K562 (cell line): ENCODE data around the gene RBPMS2. TPM values are rescaled to one million over a fixed set of nuclear protein-coding genes. Genes with fewer than 3 reads are reported as not detected.

ENCODE experiments used
- TRIM24 ChIP-seq, 2 experiments: fragments of 450-650 bp; IDR thresholded peaks; 2 replicates each; pipeline ENCODE4 v1.6.1; 2016
- ZBTB1 ChIP-seq: sonication (generic); formaldehyde crosslinking; IDR thresholded peaks from 2 replicates; pipeline ENCODE4 v1.8.1; 2023; ENCODE audit warnings: missing genetic modification reagents, low read depth, mild to moderate bottlenecking, borderline replicate concordance
- ZNF133 ChIP-seq: fragments of 250-450 bp; sonication (Bioruptor Pico); IDR thresholded peaks from 2 replicates; pipeline ENCODE4 v1.4.0; 2020; ENCODE audit warnings: mild to moderate bottlenecking
- polyA plus RNA-seq, 8 experiments: library from polyadenylated mRNA; depleted of rRNA in 4 of 8; stranded (reverse) in 5 of 8; unstranded in 3 of 8; fragments of >200 nt; fragmentation: Nextera tagmentation in 2 of 8; fragmentation: Illumina TruSeq in 1 of 8; extraction: Ambion mirVana in 2 of 8; extraction: Trizol in 1 of 8; gene quantifications; 2 replicates each; pipeline versions ENCODE4 v1.2.1 to v1.2.3, GENCODE V29; 2011 to 2014; ENCODE audit warnings: inconsistent platforms in 1 of 8, missing spikeins in 1 of 8
- total RNA-seq, 7 experiments: library from RNA; depleted of rRNA in 6 of 7; stranded (reverse); fragments of >200 nt in 6 of 7; fragmentation: Illumina TruSeq in 2 of 7; extraction: Trizol in 2 of 7; gene quantifications; 2 replicates each; pipeline versions ENCODE4 v1.2.1 to v1.2.3, GENCODE V29; 2011 to 2021; ENCODE audit warnings: low replicate concordance in 1 of 7
- TF ChIP-seq, protein P1 (sequence below), 2 experiments: fragments of 450-650 bp in 1 of 2; sonication (generic) in 1 of 2; formaldehyde crosslinking in 1 of 2; IDR thresholded peaks; 2 replicates each; pipeline versions ENCODE4 v1.7.1 to v1.9.0; 2016 to 2022; ENCODE audit warnings: inconsistent platforms in 1 of 2, mild to moderate bottlenecking in 1 of 2, missing genetic modification reagents in 1 of 2
- TF ChIP-seq, protein P2 (sequence below): sonication (generic); formaldehyde crosslinking; IDR thresholded peaks from 2 replicates; pipeline ENCODE4 v1.8.1; 2023; ENCODE audit warnings: mild to moderate bottlenecking, missing genetic modification reagents

Gene RBPMS2
- total and polyA plus RNA-seq, 9 of the 15 experiments (the other 6 are each of a cell fraction or from before 2014, with no cell fraction given), result 0.11 to 2.6 (median 0.37) TPM; not detected in 1

DNA sequence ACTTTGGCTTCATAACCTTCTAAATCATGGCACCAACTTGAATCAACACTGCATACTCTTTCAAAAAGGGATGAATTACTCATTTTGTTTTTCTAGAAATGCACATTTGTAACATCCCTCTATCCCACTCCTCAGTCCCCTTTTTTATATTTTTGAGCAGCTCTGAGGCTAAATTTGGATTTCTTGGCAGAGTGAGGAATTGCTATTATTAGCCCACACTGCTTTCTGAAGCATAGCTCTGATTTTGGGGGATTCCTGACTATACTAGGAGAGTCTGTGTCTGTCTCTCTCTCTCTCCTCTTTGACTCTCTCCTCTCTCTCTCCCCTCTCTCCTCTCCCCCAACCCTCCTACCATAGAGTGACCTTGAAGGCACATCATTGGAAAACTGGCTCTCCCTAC lies 76.6 kb downstream of the RBPMS2 start (continued):
- TF ChIP-seq, protein P1, sequence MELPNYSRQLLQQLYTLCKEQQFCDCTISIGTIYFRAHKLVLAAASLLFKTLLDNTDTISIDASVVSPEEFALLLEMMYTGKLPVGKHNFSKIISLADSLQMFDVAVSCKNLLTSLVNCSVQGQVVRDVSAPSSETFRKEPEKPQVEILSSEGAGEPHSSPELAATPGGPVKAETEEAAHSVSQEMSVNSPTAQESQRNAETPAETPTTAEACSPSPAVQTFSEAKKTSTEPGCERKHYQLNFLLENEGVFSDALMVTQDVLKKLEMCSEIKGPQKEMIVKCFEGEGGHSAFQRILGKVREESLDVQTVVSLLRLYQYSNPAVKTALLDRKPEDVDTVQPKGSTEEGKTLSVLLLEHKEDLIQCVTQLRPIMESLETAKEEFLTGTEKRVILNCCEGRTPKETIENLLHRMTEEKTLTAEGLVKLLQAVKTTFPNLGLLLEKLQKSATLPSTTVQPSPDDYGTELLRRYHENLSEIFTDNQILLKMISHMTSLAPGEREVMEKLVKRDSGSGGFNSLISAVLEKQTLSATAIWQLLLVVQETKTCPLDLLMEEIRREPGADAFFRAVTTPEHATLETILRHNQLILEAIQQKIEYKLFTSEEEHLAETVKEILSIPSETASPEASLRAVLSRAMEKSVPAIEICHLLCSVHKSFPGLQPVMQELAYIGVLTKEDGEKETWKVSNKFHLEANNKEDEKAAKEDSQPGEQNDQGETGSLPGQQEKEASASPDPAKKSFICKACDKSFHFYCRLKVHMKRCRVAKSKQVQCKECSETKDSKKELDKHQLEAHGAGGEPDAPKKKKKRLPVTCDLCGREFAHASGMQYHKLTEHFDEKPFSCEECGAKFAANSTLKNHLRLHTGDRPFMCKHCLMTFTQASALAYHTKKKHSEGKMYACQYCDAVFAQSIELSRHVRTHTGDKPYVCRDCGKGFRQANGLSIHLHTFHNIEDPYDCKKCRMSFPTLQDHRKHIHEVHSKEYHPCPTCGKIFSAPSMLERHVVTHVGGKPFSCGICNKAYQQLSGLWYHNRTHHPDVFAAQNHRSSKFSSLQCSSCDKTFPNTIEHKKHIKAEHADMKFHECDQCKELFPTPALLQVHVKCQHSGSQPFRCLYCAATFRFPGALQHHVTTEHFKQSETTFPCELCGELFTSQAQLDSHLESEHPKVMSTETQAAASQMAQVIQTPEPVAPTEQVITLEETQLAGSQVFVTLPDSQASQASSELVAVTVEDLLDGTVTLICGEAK (IDR thresholded peaks at IDR 0.05), result no peak
- TF ChIP-seq, protein P1 (CRISPR knock-in tag; IDR thresholded peaks at IDR 0.05), result no peak
- TF ChIP-seq, protein P2, sequence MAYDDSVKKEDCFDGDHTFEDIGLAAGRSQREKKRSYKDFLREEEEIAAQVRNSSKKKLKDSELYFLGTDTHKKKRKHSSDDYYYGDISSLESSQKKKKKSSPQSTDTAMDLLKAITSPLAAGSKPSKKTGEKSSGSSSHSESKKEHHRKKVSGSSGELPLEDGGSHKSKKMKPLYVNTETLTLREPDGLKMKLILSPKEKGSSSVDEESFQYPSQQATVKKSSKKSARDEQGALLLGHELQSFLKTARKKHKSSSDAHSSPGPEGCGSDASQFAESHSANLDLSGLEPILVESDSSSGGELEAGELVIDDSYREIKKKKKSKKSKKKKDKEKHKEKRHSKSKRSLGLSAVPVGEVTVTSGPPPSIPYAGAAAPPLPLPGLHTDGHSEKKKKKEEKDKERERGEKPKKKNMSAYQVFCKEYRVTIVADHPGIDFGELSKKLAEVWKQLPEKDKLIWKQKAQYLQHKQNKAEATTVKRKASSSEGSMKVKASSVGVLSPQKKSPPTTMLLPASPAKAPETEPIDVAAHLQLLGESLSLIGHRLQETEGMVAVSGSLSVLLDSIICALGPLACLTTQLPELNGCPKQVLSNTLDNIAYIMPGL (CRISPR knock-in tag), result no peak
- TF ChIP-seq TRIM24 (IDR thresholded peaks at IDR 0.05), result no peak
- no peak for TF ChIP-seq ZNF133
- TF ChIP-seq ZBTB1 (CRISPR knock-in tag), result no peak
